Adrenal gland (tissue), 12 donors: ENCODE data around the gene FYN. TPM values are rescaled to one million over a fixed set of nuclear protein-coding genes. Genes with fewer than 3 reads are reported as not detected.

Source experiments
- DNase-seq, 7 donors: peaks; one replicate each; pipeline ENCODE4 v3.0.0-alpha.2; 2019 to 2020
- H3K27ac ChIP-seq, 5 donors: fragments of 200-600 bp; sonication (generic) in 4 of 5; 1 replicate in 3 of 5; 2 replicates in 2 of 5; pipeline versions ENCODE4 v1.5.1 to v1.8.0; 2016 to 2020; ENCODE audit warnings: mild to moderate bottlenecking in 1 of 5
- H3K27me3 ChIP-seq: fragments of 200-600 bp; 2 replicates; pipeline ENCODE4 v1.8.0; 2021
- H3K36me3 ChIP-seq, 2 donors: fragments of 200-600 bp; replicated peaks in 1 of 2; 1 replicate in 1 of 2; 2 replicates in 1 of 2; pipeline versions ENCODE4 v1.5.1 to v1.8.0; 2018 to 2022
- H3K4me1 ChIP-seq, 2 donors: fragments of 200-600 bp; replicated peaks in 1 of 2; 1 replicate in 1 of 2; 2 replicates in 1 of 2; pipeline versions ENCODE4 v1.5.1 to v1.8.0; 2018 to 2021
- H3K4me3 ChIP-seq, 4 donors: fragments of 200-600 bp; sonication (generic) in 3 of 4; one replicate each; pipeline ENCODE4 v1.5.1; 2016 to 2018
- H3K9me3 ChIP-seq, 3 donors: fragments of 200-600 bp; sonication (generic) in 1 of 3; replicated peaks in 1 of 3; 1 replicate in 2 of 3; 2 replicates in 1 of 3; pipeline versions ENCODE4 v1.5.1 to v1.8.0; 2016 to 2021
- CTCF ChIP-seq, 6 experiments: fragments of 450-650 bp in 4 of 6; fragments of 200-600 bp in 2 of 6; sonication (generic) in 1 of 6; IDR thresholded peaks; 1 replicate in 5 of 6; 2 replicates in 1 of 6; pipeline versions ENCODE4 v1.5.1 to v1.8.0; 2016 to 2021; ENCODE audit warnings: antibody characterized with exemption in 6 of 6, mild to moderate bottlenecking in 2 of 6, moderate library complexity in 1 of 6
- POLR2A ChIP-seq, 2 donors: fragments of 450-650 bp; IDR thresholded peaks; one replicate each; pipeline ENCODE4 v1.6.1; 2017; ENCODE audit warnings: antibody characterized with exemption in 2 of 2, mild to moderate bottlenecking in 2 of 2, moderate library complexity in 1 of 2
- WGBS, 4 donors: extraction: QIAGEN DNeasy Blood & Tissue Kit in 2 of 4; methylation state at CpG; one replicate each; pipeline versions ENCODE4 v1.1.5 to v1.1.7; 2013 to 2017; 5-methylcytosine and 5-hydroxymethylcytosine counted together
- intact Hi-C, 2 donors: fragments of 100-400 bp; cut with DNase I; formaldehyde crosslinking; loops; one replicate each; pipeline versions ENCODE4 v1.14.1 to v1.15.0; 2022 to 2023
- polyA plus RNA-seq, 3 donors: library from polyadenylated mRNA; stranded (reverse); fragments of 200-250 nt in 2 of 3; fragments of 350-450 nt in 1 of 3; fragmentation: Illumina TruSeq in 1 of 3; extraction: RNeasy Lipid Tissue Mini Kit (QIAGEN cat#74804) in 1 of 3; gene quantifications; one replicate each; pipeline ENCODE4 v1.2.3, GENCODE V29; 2013 to 2014
- total RNA-seq, 9 donors: library from RNA; depleted of rRNA in 4 of 9; stranded (reverse); fragments of >200 nt in 4 of 9; fragments of 120-200 nt in 1 of 9; fragmentation: NEBNext Ultra II Directional in 1 of 9; extraction: Animal tissue kit (Norgen Biotek cat#: 25700) in 1 of 9; gene quantifications; one replicate each; pipeline versions ENCODE4 v1.1.0 to v1.2.4, GENCODE V29; 2013 to 2023
- donor health status: healthy with polysubstance abuse.
- donor health status: Bipolar disorder and iron deficiency.
- donor health status: DM: yes; HTN: yes; CAD: no.
- donor health status: DM: no; HTN: no; CAD: no.
- donor health status: DM: no; HTN: no; CAD: no.
- donor health status: DM: yes; HTN: yes; CAD: no.

Gene FYN
- total and polyA plus RNA-seq, 12 donors, result 10.7 to 36.5 (median 19.8) TPM

- TF ChIP-seq CTCF (IDR thresholded peaks at IDR 0.05) (no peak), POLR2A (IDR thresholded peaks at IDR 0.05) (no peak)
- Histone ChIP-seq H3K9me3 (no peaks in the 10 kb centered on the region), H3K4me1 (peaks cover 0 to 38% of the 10 kb centered on the region in 2 donors), H3K27me3 (no peaks in the 10 kb centered on the region), H3K4me3 (no peak overlapping the region), H3K36me3 (no peaks in the 10 kb centered on the region), H3K27ac (no peak overlapping the region)
- WGBS, 4 donors, result 33 to 87% (median 80%) methylated on average over 1 to 2 of the region's 2 CpGs
- no peak for DNase-seq
- intact Hi-C loops, result no loop called here
Measured at GRCh38 chr6:111844921-111845320, 28.3 kb downstream of the FYN start.

GRCh38 chr6:111844376-111844775 lies 28.9 kb downstream of the FYN start:
- no peaks in the 10 kb centered on the region for H3K27me3 ChIP-seq
- 54 to 63% (median 58%) methylated on average over 4 of the region's 4 CpGs for WGBS, 4 donors
- no peaks in the 10 kb centered on the region for H3K36me3 ChIP-seq
- peaks cover 0 to 38% of the 10 kb centered on the region in 2 donors for H3K4me1 ChIP-seq
- DNase-seq, result no peak
- H3K27ac ChIP-seq, result no peak overlapping the region
- H3K9me3 ChIP-seq, result no peaks in the 10 kb centered on the region
- intact Hi-C loops, result no loop called here
- no peak overlapping the region for H3K4me3 ChIP-seq
- TF ChIP-seq POLR2A (IDR thresholded peaks at IDR 0.05) (no peak), CTCF (IDR thresholded peaks at IDR 0.05) (no peak)

- WGBS, 4 donors, result 75 to 83% (median 78%) methylated on average over 7 of the region's 7 CpGs
- no peak for TF ChIP-seq CTCF (IDR thresholded peaks at IDR 0.05)
- no peak for TF ChIP-seq POLR2A (IDR thresholded peaks at IDR 0.05)
- peak overlapping the region in 1 of 5 donors; percentile 30 for H3K27ac ChIP-seq
- H3K27me3 ChIP-seq, result no peaks in the 10 kb centered on the region
- DNase-seq, result peak in 1 of 7 donors; percentile 7
- intact Hi-C loops, result no loop called here
- H3K9me3 ChIP-seq, result no peaks in the 10 kb centered on the region
- H3K4me3 ChIP-seq, result no peak overlapping the region
- H3K36me3 ChIP-seq, result no peaks in the 10 kb centered on the region
- H3K4me1 ChIP-seq, result peaks cover 0 to 38% of the 10 kb centered on the region in 2 donors
Measured at GRCh38 chr6:111843347-111844147, 29.7 kb downstream of the FYN start.

- no peaks in the 10 kb centered on the region for H3K27me3 ChIP-seq
- no peak overlapping the region for H3K27ac ChIP-seq
- TF ChIP-seq POLR2A (IDR thresholded peaks at IDR 0.05), result no peak
- TF ChIP-seq CTCF (IDR thresholded peaks at IDR 0.05), result no peak
- peaks cover 0 to 38% of the 10 kb centered on the region in 2 donors for H3K4me1 ChIP-seq
- no peak for DNase-seq
- intact Hi-C loops, result no loop called here
- 60 to 81% (median 63%) methylated on average over 4 of the region's 4 CpGs for WGBS, 4 donors
- H3K9me3 ChIP-seq, result no peaks in the 10 kb centered on the region
- H3K4me3 ChIP-seq, result no peak overlapping the region
- no peaks in the 10 kb centered on the region for H3K36me3 ChIP-seq
Measured at GRCh38 chr6:111842891-111843290, 30.4 kb downstream of the FYN start.
